ENCODE results near the gene EML5. TPM values are rescaled to one million over a fixed set of nuclear protein-coding genes. Genes with fewer than 3 reads are reported as not detected.

EML5 gene
- total and polyA plus RNA-seq, 8 donors: 0.65 to 2.0 (median 1.3) TPM

- H3K27ac ChIP-seq: no peak overlapping the region
- no peak for FAIRE-seq
These were observed 124.2 kb downstream of the EML5 start for GRCh38 chr14:88668448-88669116.

DNA sequence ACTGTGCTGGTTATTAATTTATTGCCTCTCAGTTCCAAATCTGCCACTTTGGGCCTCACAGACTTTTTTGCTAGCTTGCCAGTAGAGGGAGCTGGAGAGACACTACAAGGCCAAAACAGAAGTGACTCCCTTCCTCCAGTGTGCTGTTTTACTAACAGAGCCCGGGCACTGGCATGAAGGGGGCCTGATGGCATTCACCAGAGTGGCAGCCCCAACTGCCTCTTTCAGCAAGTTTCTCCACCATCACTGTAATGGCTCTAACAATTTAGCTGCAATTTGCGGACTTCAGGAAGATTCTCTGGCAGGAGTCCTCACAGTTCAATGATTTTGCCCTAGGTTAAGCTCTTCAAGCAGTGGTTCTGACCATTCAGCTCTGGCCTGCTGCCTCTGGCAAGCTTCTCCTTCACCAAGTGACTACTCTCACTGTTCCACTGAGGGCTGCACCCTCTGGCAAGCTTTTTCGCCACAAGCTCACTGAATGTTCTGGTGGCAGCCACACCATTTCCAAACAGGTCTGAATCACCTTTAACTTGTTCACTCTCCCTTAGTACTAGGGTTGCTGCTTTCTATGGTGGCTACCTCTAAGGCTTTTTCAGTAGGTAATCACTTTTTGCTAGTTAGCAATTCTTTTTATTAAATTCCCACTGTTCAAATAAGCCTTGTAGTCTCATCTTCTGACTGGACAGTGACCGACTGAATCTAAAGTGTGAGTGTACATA is 125.0 kb downstream of the EML5 start:
- Histone ChIP-seq H3K27me3 (no peaks in the 10 kb centered on the region), H3K27ac (no peak overlapping the region), H3K4me1 (peaks cover 0 to 3% (median 0%) of the 10 kb centered on the region in 3 donors), H3K4me3 (no peak overlapping the region), H3K9me3 (no peaks in the 10 kb centered on the region), H3K36me3 (no peaks in the 10 kb centered on the region)
- peak; percentile 63 to 98 (median 98) for ATAC-seq
- 35 to 44% methylated on average over 4 of the region's 4 CpGs for WGBS, 2 donors
- intact Hi-C loops (cut with DNase I): no loop called here
- TF ChIP-seq, protein P1, sequence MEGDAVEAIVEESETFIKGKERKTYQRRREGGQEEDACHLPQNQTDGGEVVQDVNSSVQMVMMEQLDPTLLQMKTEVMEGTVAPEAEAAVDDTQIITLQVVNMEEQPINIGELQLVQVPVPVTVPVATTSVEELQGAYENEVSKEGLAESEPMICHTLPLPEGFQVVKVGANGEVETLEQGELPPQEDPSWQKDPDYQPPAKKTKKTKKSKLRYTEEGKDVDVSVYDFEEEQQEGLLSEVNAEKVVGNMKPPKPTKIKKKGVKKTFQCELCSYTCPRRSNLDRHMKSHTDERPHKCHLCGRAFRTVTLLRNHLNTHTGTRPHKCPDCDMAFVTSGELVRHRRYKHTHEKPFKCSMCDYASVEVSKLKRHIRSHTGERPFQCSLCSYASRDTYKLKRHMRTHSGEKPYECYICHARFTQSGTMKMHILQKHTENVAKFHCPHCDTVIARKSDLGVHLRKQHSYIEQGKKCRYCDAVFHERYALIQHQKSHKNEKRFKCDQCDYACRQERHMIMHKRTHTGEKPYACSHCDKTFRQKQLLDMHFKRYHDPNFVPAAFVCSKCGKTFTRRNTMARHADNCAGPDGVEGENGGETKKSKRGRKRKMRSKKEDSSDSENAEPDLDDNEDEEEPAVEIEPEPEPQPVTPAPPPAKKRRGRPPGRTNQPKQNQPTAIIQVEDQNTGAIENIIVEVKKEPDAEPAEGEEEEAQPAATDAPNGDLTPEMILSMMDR (IDR thresholded peaks at IDR 0.05): peak; percentile 40 to 78 (median 64)
- DNase-seq: peak in 4 of 6 donors; percentile 18 to 62 (median 43)
- FAIRE-seq: no peak

More at GRCh38 chr14:88668448-88669116, 124.2 kb downstream of the EML5 start:
- H3K27me3 ChIP-seq: no peaks in the 10 kb centered on the region
- 88 to 92% methylated on average over 3 of the region's 3 CpGs for WGBS, 2 donors
- no peaks in the 10 kb centered on the region for H3K9me3 ChIP-seq
- intact Hi-C loops (cut with DNase I): no loop called here
- TF ChIP-seq, protein P1 (IDR thresholded peaks at IDR 0.05): no peak
- ATAC-seq: peak in 2 of 4 donors; percentile 55 to 71
- no peak for DNase-seq
- peaks cover 0 to 3% (median 0%) of the 10 kb centered on the region in 3 donors for H3K4me1 ChIP-seq
- H3K36me3 ChIP-seq: no peaks in the 10 kb centered on the region
- H3K4me3 ChIP-seq: no peak overlapping the region

DNA sequence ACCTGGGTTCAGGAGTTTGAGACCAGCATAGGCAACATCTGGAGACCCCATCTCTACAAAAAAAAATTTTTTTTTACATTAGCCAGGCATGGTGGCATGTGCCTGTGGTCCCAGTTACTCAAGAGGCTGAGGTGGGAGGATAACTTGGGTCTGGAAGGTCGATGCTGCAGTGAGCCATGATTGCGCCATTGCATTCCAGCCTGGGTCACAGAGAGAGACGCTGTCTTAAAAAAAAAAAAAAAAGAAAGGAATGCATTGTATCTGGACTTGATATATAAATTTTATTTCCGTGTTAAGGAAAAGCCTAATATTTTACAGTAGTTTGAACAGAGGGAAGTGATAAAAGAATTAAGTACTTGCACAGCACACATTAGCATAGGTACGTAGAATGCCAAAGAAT is 132.7 kb downstream of the EML5 start:
- Histone ChIP-seq H3K4me3 (no peak overlapping the region), H3K27me3 (no peaks in the 10 kb centered on the region), H3K4me1 (no peaks in the 10 kb centered on the region), H3K36me3 (no peaks in the 10 kb centered on the region), H3K9me3 (no peaks in the 10 kb centered on the region), H3K27ac (no peak overlapping the region)
- TF ChIP-seq, protein P1 (IDR thresholded peaks at IDR 0.05): no peak
- no peak for ATAC-seq
- FAIRE-seq: no peak
- 86 to 89% methylated on average over 5 of the region's 5 CpGs for WGBS, 2 donors
- intact Hi-C loops (cut with DNase I): no loop called here
- no peak for DNase-seq

DNA sequence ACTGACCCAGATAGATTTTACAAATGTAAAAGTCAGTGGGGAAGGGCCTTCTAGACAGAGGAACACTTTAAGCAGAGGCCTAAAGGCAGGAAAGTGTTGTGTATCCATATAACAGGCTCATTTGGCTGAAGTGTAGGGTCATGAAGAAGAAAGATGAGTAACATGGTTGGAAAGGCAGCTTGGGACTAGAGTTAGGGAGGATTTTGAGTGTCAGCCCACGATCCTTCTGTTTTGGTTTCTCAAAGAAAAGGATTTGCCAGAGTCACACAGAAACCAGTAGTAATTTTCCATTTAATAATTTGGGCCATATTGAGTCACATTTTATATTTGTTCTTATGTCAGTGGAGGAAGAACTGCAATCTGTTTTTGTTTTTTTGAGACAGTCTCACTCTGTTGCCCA is 153.5 kb downstream of the EML5 start:
- intact Hi-C loops (cut with DNase I): no loop called here
- FAIRE-seq (no peak), ATAC-seq (no peak), DNase-seq (no peak)
- Histone ChIP-seq H3K9me3 (no peaks in the 10 kb centered on the region), H3K27me3 (no peaks in the 10 kb centered on the region), H3K27ac (no peak overlapping the region), H3K36me3 (no peaks in the 10 kb centered on the region), H3K4me1 (no peaks in the 10 kb centered on the region), H3K4me3 (no peak overlapping the region)
- 72 to 80% methylated on average over 1 of the region's 1 CpG for WGBS, 2 donors
- TF ChIP-seq, protein P1 (IDR thresholded peaks at IDR 0.05): no peak

GRCh38 chr14:88632512-88632911 is 160.2 kb downstream of the EML5 start:
- 68 to 78% methylated on average over 2 of the region's 2 CpGs for WGBS, 2 donors
- no peak for DNase-seq
- Histone ChIP-seq H3K4me3 (no peak overlapping the region), H3K27ac (no peak overlapping the region), H3K27me3 (no peaks in the 10 kb centered on the region), H3K36me3 (no peaks in the 10 kb centered on the region), H3K4me1 (no peaks in the 10 kb centered on the region), H3K9me3 (no peaks in the 10 kb centered on the region)
- intact Hi-C loops (cut with DNase I): no loop called here
- no peak for ATAC-seq
- FAIRE-seq: no peak
- TF ChIP-seq, protein P1 (IDR thresholded peaks at IDR 0.05): no peak

Data from pancreas (tissue), 10 donors.